Smooth muscle cell (in vitro differentiated cells): Measurements from ENCODE around the gene BTN1A1. TPM values are rescaled to one million over a fixed set of nuclear protein-coding genes. Genes with fewer than 3 reads are reported as not detected.

Experiments
- DNase-seq: peaks from one replicate; lab custom pipeline; 2025; ENCODE audit not compliant: unreplicated experiment; lab: John Stamatoyannopoulos, UW
- H2AFZ ChIP-seq: fragments of 200-600 bp; sonication (generic); 2 replicates; pipeline ENCODE4 v1.6.0; 2016; ENCODE audit warnings: antibody characterized with exemption, low read depth, mild to moderate bottlenecking
- H3F3A ChIP-seq: fragments of 200-600 bp; sonication (generic); 2 replicates; pipeline ENCODE4 v1.6.0; 2017; ENCODE audit warnings: antibody characterized with exemption, low read depth
- H3K27ac ChIP-seq: fragments of 200-600 bp; sonication (generic); 2 replicates; pipeline ENCODE4 v1.5.1; 2016; ENCODE audit warnings: low read depth, mild to moderate bottlenecking
- H3K27me3 ChIP-seq: fragments of 200-600 bp; sonication (generic); 2 replicates; pipeline ENCODE4 v1.6.1; 2016; ENCODE audit warnings: low read depth, mild to moderate bottlenecking
- H3K36me3 ChIP-seq: fragments of 200-600 bp; sonication (generic); 2 replicates; pipeline ENCODE4 v1.5.1; 2016; ENCODE audit warnings: low read depth
- H3K4me1 ChIP-seq: fragments of 200-600 bp; sonication (generic); 2 replicates; pipeline ENCODE4 v1.5.1; 2016; ENCODE audit warnings: low read depth
- H3K4me2 ChIP-seq: fragments of 200-600 bp; sonication (generic); 2 replicates; pipeline ENCODE4 v1.6.0; 2016; ENCODE audit warnings: mild to moderate bottlenecking
- H3K4me3 ChIP-seq: fragments of 200-600 bp; sonication (generic); 2 replicates; pipeline ENCODE4 v1.5.1; 2016; ENCODE audit warnings: mild to moderate bottlenecking
- H3K79me2 ChIP-seq: fragments of 200-600 bp; sonication (generic); 2 replicates; pipeline ENCODE4 v1.6.0; 2016; ENCODE audit warnings: low read depth, mild to moderate bottlenecking
- H3K9ac ChIP-seq: fragments of 200-600 bp; sonication (generic); 2 replicates; pipeline ENCODE4 v1.6.0; 2016; ENCODE audit warnings: low read depth
- H3K9me3 ChIP-seq: fragments of 200-600 bp; sonication (generic); replicated peaks from 2 replicates; pipeline ENCODE4 v1.5.1; 2016; ENCODE audit warnings: low read depth
- H4K20me1 ChIP-seq: fragments of 200-600 bp; sonication (generic); 2 replicates; pipeline ENCODE4 v1.6.0; 2016; ENCODE audit warnings: low read depth
- WGBS: methylation state at CpG from one replicate; pipeline ENCODE4 v1.1.7; 2016; ENCODE audit warnings: low lambda C conversion rate; 5-methylcytosine and 5-hydroxymethylcytosine counted together
- polyA plus RNA-seq: library from polyadenylated mRNA; unstranded; fragments of >200 nt; fragmentation: Nextera tagmentation; extraction: Ambion mirVana; gene quantifications from 2 replicates; pipeline ENCODE4 v1.2.1, GENCODE V29; 2016
- total RNA-seq: library from RNA; depleted of rRNA; stranded (reverse); fragments of >200 nt; gene quantifications from 2 replicates; pipeline ENCODE4 v1.2.3, GENCODE V29; 2014
- TF ChIP-seq, protein P1 (sequence below): fragments of 200-600 bp; sonication (generic); IDR thresholded peaks from 2 replicates; pipeline ENCODE4 v1.5.1; 2017; ENCODE audit warnings: borderline replicate concordance, mild to moderate bottlenecking, antibody characterized with exemption; ENCODE audit not compliant: insufficient read depth, poor library complexity, severe bottlenecking

Gene BTN1A1
- total and polyA plus RNA-seq, 2 experiments from 2014 or later = not detected

- peak overlapping the region; percentile 67 for H3K4me3 ChIP-seq
- H2AFZ ChIP-seq = peak overlapping the region; percentile 85
- no peaks in the 10 kb centered on the region for H3K36me3 ChIP-seq
- no peaks in the 10 kb centered on the region for H3K9me3 ChIP-seq
- no peak for DNase-seq
- no peaks in the 10 kb centered on the region for H3K27me3 ChIP-seq
- no peaks in the 10 kb centered on the region for H4K20me1 ChIP-seq
- H3K4me2 ChIP-seq = peak overlapping the region; percentile 86
- 51% methylated on average over 11 of the region's 11 CpGs for WGBS
- TF ChIP-seq, protein P1, sequence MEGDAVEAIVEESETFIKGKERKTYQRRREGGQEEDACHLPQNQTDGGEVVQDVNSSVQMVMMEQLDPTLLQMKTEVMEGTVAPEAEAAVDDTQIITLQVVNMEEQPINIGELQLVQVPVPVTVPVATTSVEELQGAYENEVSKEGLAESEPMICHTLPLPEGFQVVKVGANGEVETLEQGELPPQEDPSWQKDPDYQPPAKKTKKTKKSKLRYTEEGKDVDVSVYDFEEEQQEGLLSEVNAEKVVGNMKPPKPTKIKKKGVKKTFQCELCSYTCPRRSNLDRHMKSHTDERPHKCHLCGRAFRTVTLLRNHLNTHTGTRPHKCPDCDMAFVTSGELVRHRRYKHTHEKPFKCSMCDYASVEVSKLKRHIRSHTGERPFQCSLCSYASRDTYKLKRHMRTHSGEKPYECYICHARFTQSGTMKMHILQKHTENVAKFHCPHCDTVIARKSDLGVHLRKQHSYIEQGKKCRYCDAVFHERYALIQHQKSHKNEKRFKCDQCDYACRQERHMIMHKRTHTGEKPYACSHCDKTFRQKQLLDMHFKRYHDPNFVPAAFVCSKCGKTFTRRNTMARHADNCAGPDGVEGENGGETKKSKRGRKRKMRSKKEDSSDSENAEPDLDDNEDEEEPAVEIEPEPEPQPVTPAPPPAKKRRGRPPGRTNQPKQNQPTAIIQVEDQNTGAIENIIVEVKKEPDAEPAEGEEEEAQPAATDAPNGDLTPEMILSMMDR = no peak
- no peak overlapping the region for H3K9ac ChIP-seq
- peaks cover 50% of the 10 kb centered on the region for H3F3A ChIP-seq
- no peaks in the 10 kb centered on the region for H3K4me1 ChIP-seq
- H3K79me2 ChIP-seq = no peaks in the 10 kb centered on the region
- H3K27ac ChIP-seq = no peak overlapping the region
Observed at GRCh38 chr6:26552640-26553188, 52.6 kb downstream of the BTN1A1 start.

GRCh38 chr6:26553264-26553634 lies 53.1 kb downstream of the BTN1A1 start:
- peak; percentile 25 for DNase-seq
- peak overlapping the region; percentile 86 for H3K4me2 ChIP-seq
- peak overlapping the region; percentile 85 for H2AFZ ChIP-seq
- no peaks in the 10 kb centered on the region for H3K36me3 ChIP-seq
- no peaks in the 10 kb centered on the region for H3K4me1 ChIP-seq
- under 1% methylated on average over 13 of the region's 13 CpGs for WGBS
- peak overlapping the region; percentile 55 for H3K27ac ChIP-seq
- no peaks in the 10 kb centered on the region for H3K79me2 ChIP-seq
- H3K4me3 ChIP-seq = peak overlapping the region; percentile 67
- TF ChIP-seq, protein P1 = no peak
- no peaks in the 10 kb centered on the region for H4K20me1 ChIP-seq
- H3K9me3 ChIP-seq = no peaks in the 10 kb centered on the region
- H3K27me3 ChIP-seq = no peaks in the 10 kb centered on the region
- peaks cover 50% of the 10 kb centered on the region for H3F3A ChIP-seq
- no peak overlapping the region for H3K9ac ChIP-seq

DNA sequence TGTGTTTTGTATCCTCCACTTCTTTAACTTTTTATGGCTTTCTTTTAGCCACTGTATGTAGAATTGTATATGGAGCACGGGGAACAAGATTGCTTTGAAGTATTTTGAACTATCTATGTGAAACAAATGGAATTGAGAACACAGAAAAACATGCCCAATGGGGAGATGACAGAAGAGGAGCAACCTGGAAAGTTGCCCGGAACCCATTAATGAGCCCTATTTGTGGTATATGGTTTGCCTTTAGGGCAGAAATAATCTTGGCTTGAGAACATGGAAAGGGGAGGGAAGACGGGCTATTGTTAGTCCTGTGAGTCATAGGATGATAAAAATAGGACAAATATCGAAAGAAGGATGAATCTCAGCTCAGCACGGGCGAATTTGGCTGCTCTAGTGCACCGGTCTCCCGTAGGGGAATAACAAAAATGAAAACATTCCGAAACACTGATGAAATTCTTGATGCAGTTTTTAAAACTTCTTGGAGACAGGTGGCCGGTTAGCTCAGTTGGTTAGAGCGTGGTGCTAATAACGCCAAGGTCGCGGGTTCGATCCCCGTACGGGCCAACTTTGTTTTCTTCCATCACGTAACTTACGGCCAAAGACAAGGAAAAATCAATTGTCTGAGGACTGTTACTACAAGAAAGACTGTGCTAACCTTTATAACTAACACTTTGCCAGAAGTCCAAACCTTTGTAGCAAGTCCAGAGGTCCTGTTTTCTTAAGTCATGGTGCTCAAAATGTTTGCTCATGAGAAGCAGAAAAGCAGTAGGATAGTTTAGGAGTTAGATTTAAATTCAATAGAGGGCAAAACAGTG lies 53.7 kb downstream of the BTN1A1 start:
- Histone ChIP-seq H3K9ac (no peak overlapping the region), H3K79me2 (no peaks in the 10 kb centered on the region), H3K4me3 (peak overlapping the region; percentile 67), H2AFZ (peak overlapping the region; percentile 13), H3F3A (peaks cover 50% of the 10 kb centered on the region), H3K4me1 (no peaks in the 10 kb centered on the region), H3K9me3 (no peaks in the 10 kb centered on the region), H3K4me2 (peak overlapping the region; percentile 86), H3K27ac (peak overlapping the region; percentile 55), H4K20me1 (no peaks in the 10 kb centered on the region), H3K36me3 (no peaks in the 10 kb centered on the region), H3K27me3 (no peaks in the 10 kb centered on the region)
- peak; percentile 43 for DNase-seq
- under 1% methylated on average over 19 of the region's 19 CpGs for WGBS
- TF ChIP-seq, protein P1 = no peak
